ENCODE data around the gene TBC1D5. TPM values are rescaled to one million over a fixed set of nuclear protein-coding genes. Genes with fewer than 3 reads are reported as not detected.

Gene TBC1D5
- total RNA-seq, 2 donors from 2014 or later: 46.8 to 71.1 TPM

DNA sequence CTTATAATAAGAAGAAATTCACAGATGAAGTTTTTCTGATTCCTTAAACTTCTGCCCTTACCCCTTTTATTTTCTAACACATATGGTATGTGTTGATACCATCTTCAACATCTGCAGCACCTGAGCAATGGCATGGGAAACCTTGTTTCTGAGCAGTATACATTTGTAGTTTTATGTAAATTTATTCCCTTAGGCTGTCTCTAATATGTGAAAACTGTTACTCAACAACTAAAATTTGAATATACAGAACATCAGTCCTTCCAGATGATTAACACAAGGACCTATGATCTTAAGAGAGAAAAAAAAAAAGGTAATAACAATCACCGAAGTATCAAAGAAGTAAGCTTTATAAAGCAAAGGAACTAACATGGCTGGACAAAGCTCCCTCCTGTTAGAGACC, 190.5 kb downstream of the TBC1D5 start:
- intact Hi-C loops (cut with DNase I): no loop called here
- DNase-seq (no peak), ATAC-seq (no peak)
- Histone ChIP-seq H3K4me3 (no peak overlapping the region), H3K27ac (no peak overlapping the region), H3K36me3 (replicated peaks in 1 of 2; ENCODE audit: insufficient read depth in 1 of 2, low read depth in 2 of 2) (no peaks in the 10 kb centered on the region), H3K9me3 (no peaks in the 10 kb centered on the region), H3K4me1 (peaks cover 10% of the 10 kb centered on the region), H3K27me3 (no peaks in the 10 kb centered on the region)
- WGBS, 2 donors: 83 to 98% methylated on average over 1 of the region's 1 CpG
- no peak for TF ChIP-seq POLR2A (IDR thresholded peaks at IDR 0.05)
- TF ChIP-seq, protein P1, sequence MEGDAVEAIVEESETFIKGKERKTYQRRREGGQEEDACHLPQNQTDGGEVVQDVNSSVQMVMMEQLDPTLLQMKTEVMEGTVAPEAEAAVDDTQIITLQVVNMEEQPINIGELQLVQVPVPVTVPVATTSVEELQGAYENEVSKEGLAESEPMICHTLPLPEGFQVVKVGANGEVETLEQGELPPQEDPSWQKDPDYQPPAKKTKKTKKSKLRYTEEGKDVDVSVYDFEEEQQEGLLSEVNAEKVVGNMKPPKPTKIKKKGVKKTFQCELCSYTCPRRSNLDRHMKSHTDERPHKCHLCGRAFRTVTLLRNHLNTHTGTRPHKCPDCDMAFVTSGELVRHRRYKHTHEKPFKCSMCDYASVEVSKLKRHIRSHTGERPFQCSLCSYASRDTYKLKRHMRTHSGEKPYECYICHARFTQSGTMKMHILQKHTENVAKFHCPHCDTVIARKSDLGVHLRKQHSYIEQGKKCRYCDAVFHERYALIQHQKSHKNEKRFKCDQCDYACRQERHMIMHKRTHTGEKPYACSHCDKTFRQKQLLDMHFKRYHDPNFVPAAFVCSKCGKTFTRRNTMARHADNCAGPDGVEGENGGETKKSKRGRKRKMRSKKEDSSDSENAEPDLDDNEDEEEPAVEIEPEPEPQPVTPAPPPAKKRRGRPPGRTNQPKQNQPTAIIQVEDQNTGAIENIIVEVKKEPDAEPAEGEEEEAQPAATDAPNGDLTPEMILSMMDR (IDR thresholded peaks at IDR 0.05): no peak

DNA sequence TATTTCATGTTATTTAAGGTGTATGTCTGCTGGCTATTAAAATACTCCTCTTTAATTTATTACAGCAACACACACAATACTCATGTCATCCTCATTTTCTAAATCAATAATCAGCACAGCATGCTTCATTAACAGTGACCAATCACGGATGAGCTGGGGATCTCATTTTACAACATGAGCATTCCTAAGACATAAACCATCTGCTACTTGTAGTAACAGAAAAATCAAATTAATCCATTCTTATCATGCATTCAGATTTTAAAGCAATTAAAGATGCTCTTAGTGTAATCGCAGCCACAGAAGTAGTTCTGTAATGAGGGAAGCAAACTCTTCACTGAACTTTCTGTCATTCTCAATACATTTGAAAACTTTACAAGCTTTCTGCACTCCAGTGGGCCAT, 191.1 kb downstream of the TBC1D5 start:
- Histone ChIP-seq H3K36me3 (replicated peaks in 1 of 2; ENCODE audit: insufficient read depth in 1 of 2, low read depth in 2 of 2) (no peaks in the 10 kb centered on the region), H3K9me3 (no peaks in the 10 kb centered on the region), H3K4me3 (no peak overlapping the region), H3K27me3 (no peaks in the 10 kb centered on the region), H3K27ac (no peak overlapping the region), H3K4me1 (peaks cover 10% of the 10 kb centered on the region)
- TF ChIP-seq, protein P1 (IDR thresholded peaks at IDR 0.05): no peak
- no peak for TF ChIP-seq POLR2A (IDR thresholded peaks at IDR 0.05)
- no peak for DNase-seq
- intact Hi-C loops (cut with DNase I): no loop called here
- WGBS, 2 donors: 84 to 95% methylated on average over 2 of the region's 2 CpGs
- no peak for ATAC-seq

DNA sequence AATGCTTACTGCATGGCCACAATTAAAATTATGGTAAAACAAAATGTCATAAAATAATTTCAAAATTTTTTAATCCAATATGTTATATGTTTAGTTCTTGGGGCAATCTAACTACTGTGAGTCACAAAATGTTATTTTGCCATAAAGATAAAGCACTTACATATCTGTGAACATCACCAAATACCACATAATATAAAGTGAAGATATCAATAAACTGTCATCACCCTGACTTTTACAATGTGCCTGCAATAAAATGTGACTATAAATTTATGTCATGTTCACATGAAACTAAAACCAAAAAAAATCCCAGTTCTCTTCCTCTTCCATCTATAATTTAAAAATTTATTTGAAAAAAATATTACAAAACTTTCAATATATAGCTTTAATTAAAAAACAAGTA, 191.8 kb downstream of the TBC1D5 start:
- no peaks in the 10 kb centered on the region for H3K27me3 ChIP-seq
- H3K4me3 ChIP-seq: no peak overlapping the region
- no peaks in the 10 kb centered on the region for H3K9me3 ChIP-seq
- H3K4me1 ChIP-seq: peaks cover 10% of the 10 kb centered on the region
- no peaks in the 10 kb centered on the region for H3K36me3 ChIP-seq (replicated peaks in 1 of 2; ENCODE audit: insufficient read depth in 1 of 2, low read depth in 2 of 2)
- intact Hi-C loops (cut with DNase I): no loop called here
- ATAC-seq (no peak), DNase-seq (no peak)
- no peak overlapping the region for H3K27ac ChIP-seq
- TF ChIP-seq, protein P1 (IDR thresholded peaks at IDR 0.05): no peak
- no peak for TF ChIP-seq POLR2A (IDR thresholded peaks at IDR 0.05)

DNA sequence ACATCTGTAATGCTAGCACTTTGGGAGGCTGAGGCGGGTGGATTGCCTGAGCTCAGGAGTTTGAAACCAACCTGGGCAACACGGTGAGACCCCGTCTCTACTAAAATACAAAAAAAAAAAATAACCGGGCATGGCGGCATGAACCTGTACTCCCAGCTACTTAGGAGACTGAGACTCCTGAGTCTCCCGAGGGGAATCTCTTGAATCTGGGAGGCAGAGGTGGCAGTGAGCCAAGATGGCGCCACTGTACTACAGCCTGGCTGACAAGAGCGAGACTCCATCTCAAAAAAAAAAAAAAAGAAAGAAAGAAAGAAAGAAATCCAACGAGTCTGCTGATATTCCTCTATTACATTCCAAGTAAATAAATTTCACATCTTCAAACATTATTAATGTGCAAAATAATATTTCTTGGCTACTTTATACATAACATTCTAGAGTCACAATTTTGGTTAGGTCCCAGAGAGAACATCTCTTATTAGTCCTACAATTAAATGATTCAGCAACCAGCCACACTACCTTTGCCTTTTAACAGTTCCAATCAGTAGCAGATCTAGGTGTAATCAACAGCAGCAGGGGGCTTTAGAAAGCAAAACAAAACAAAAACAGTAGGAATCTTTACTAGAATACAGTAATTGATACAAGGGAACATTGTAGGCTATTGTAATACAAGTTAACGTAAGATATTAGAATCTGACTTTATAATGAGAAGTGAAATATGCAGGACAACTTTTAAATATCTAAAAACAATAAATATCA, 195.8 kb downstream of the TBC1D5 start:
- no peaks in the 10 kb centered on the region for H3K4me1 ChIP-seq
- WGBS, 2 donors: 85 to 92% methylated on average over 10 of the region's 10 CpGs
- no peak overlapping the region for H3K4me3 ChIP-seq
- no peaks in the 10 kb centered on the region for H3K9me3 ChIP-seq
- H3K27me3 ChIP-seq: no peaks in the 10 kb centered on the region
- no peak overlapping the region for H3K27ac ChIP-seq
- TF ChIP-seq, protein P1 (IDR thresholded peaks at IDR 0.05): no peak
- TF ChIP-seq POLR2A (IDR thresholded peaks at IDR 0.05): no peak
- H3K36me3 ChIP-seq (replicated peaks in 1 of 2; ENCODE audit: insufficient read depth in 1 of 2, low read depth in 2 of 2): no peaks in the 10 kb centered on the region
- ATAC-seq (no peak), DNase-seq (peak in 1 of 4 donors; percentile 8)
- intact Hi-C loops (cut with DNase I): no loop called here

DNA sequence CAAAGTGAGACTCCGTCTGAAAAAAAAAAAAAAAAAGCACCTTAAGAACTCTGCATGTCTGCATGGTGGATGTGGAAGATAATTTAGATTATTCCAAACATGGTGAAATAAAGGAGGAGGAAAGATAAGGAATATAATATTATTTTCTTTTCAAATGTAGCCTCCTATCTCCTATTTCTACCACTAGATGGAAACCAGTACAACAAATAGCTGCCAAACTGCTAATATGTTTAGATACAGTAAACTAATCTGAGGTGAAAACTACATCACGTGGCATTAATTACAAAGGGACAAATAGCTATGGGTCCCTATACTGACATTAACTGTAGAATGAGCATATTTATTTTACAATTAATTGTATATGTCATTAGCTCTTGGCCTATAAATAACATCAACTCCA, 197.8 kb downstream of the TBC1D5 start:
- no peaks in the 10 kb centered on the region for H3K9me3 ChIP-seq
- no peaks in the 10 kb centered on the region for H3K4me1 ChIP-seq
- H3K27ac ChIP-seq: no peak overlapping the region
- no peak overlapping the region for H3K4me3 ChIP-seq
- H3K27me3 ChIP-seq: no peaks in the 10 kb centered on the region
- intact Hi-C loops (cut with DNase I): no loop called here
- no peak for TF ChIP-seq POLR2A (IDR thresholded peaks at IDR 0.05)
- TF ChIP-seq, protein P1 (IDR thresholded peaks at IDR 0.05): no peak
- no peak for ATAC-seq
- H3K36me3 ChIP-seq (replicated peaks in 1 of 2; ENCODE audit: insufficient read depth in 1 of 2, low read depth in 2 of 2): no peaks in the 10 kb centered on the region
- no peak for DNase-seq
- 91 to 95% methylated on average over 2 of the region's 2 CpGs for WGBS, 2 donors
